ENCODE measurements around the gene SPR.

SPR gene

DNA sequence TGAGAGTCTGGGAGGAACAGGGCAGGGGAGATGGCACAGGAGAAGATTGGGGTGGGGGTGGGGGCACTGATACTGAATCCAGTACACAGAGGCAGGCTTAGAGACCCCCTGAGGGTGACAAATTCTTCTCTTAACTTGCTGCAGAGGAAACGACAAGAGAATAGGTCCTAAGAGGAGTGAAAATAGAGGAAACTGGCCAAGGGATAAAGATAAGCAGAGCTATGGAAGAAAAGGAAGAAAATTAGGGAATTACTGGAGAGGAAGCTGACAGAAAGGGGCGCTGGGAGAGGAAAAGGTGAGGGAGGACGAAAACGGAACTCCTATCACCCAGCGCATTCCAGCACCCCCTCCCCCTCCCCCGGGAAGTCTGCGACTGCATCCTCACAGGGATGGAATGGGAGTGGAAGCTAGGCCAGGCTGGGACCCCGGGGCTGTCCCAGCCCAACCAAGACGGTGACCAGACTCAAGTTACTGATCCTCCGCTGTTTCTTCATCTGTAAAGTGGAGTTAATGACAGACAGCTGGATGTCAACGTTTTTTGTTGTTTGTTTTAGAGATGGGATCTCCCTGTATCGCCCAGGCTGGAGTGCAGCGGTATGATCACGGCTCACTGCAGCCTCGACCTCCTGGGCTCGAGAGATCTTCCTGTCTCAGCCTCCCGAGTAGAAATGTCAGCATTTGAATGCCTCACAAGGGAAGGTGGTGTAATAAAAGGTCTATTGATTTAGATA lies 27.5 kb downstream of the SPR start:
- DNase-seq (ENCODE audit: extremely low read depth, insufficient read length), result no peak
- H3K4me3 ChIP-seq (replicated peaks; ENCODE audit: low read depth, low read length), result peak overlapping the region; percentile 56
- no peaks in the 10 kb centered on the region for H3K36me3 ChIP-seq (ENCODE audit: control insufficient read depth, insufficient read depth, low read length)
- H3K27me3 ChIP-seq (replicated peaks; ENCODE audit: control insufficient read depth, insufficient read depth, low read length), result no peaks in the 10 kb centered on the region; the same call in none of the 2 replicates
- TF ChIP-seq, protein P1, sequence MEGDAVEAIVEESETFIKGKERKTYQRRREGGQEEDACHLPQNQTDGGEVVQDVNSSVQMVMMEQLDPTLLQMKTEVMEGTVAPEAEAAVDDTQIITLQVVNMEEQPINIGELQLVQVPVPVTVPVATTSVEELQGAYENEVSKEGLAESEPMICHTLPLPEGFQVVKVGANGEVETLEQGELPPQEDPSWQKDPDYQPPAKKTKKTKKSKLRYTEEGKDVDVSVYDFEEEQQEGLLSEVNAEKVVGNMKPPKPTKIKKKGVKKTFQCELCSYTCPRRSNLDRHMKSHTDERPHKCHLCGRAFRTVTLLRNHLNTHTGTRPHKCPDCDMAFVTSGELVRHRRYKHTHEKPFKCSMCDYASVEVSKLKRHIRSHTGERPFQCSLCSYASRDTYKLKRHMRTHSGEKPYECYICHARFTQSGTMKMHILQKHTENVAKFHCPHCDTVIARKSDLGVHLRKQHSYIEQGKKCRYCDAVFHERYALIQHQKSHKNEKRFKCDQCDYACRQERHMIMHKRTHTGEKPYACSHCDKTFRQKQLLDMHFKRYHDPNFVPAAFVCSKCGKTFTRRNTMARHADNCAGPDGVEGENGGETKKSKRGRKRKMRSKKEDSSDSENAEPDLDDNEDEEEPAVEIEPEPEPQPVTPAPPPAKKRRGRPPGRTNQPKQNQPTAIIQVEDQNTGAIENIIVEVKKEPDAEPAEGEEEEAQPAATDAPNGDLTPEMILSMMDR (IDR thresholded peaks at IDR 0.05; ENCODE audit: insufficient read depth, low read length, poor library complexity, severe bottlenecking), result no peak

DNA sequence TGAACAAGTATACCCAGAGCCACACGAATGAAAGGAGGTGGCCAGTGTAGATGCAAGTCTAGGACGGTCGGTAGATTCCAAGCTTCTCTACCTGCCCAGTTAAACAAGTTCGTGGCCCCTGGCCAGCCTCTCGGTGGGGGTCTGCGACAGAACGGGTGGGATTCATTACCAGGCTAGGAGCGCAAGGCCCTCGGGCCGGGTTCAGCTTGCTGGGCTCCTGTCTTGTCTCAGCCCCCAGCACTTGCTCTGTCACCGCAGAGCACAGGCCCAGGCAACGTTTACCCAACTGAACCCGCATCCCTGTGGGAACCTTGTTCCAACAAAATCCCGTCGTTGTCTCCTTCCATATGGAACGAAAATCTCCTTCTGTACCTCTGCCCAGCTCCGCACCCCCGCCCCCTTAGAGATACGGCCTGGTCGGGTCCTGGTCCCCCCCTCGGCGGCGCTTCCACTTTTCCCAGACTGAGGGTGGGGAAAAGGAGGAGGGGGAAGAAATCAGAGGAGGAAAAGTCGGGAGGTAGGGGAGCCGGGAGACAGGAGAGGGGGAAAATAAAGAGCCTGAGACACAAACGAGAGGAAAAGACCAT lies 28.2 kb downstream of the SPR start:
- peak overlapping the region; percentile 56 for H3K4me3 ChIP-seq (replicated peaks; ENCODE audit: low read depth, low read length)
- TF ChIP-seq, protein P1 (IDR thresholded peaks at IDR 0.05; ENCODE audit: insufficient read depth, low read length, poor library complexity, severe bottlenecking), result no peak
- H3K27me3 ChIP-seq (replicated peaks; ENCODE audit: control insufficient read depth, insufficient read depth, low read length), result no peaks in the 10 kb centered on the region; the same call in none of the 2 replicates
- no peaks in the 10 kb centered on the region for H3K36me3 ChIP-seq (ENCODE audit: control insufficient read depth, insufficient read depth, low read length)
- no peak for DNase-seq (ENCODE audit: extremely low read depth, insufficient read length)

DNA sequence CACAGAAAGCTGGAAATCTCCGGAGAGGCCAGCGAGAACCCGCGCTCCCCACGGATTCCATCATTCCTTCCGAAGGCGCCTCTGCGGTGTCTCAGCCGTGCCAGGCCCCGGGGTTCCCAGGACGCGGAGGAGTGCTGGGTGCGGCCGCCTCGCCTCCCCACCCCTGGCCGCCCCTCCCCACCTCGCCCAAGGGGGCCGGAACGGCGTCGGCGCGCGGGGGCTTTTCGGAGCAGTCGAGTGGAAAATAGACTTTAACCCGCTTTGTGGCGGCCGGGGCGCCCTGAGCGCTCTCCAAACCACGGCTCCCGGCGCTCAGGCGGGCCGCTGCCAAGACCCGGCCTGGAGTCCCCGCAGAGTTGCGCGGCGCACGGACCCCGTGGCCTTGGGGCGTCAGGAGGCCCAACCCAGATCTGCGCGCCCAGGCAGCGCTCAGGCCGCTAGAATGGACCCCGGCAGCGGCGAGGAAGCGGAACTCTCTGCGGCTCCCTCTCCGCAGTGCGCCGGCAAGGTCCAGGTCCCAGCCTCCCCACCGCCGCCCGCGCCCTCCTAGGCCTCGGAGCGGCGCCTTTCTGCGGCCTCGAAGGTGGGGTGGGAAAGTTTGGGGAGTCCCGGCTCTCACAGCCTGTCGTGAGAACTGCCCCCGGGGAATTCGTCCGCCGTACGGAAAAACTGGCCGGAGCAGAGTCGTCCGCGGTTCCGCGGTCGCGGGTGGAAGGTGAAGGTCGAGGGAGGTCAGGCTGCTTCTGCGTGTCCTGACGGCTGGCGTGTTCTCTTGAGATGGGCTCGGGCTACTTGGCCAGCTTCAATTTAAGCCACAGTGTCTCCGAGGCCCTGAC lies 28.9 kb downstream of the SPR start:
- H3K4me3 ChIP-seq (replicated peaks; ENCODE audit: low read depth, low read length), result peak overlapping the region; percentile 56
- no peaks in the 10 kb centered on the region; the same call in none of the 2 replicates for H3K27me3 ChIP-seq (replicated peaks; ENCODE audit: control insufficient read depth, insufficient read depth, low read length)
- TF ChIP-seq, protein P1 (IDR thresholded peaks at IDR 0.05; ENCODE audit: insufficient read depth, low read length, poor library complexity, severe bottlenecking), result no peak
- H3K36me3 ChIP-seq (ENCODE audit: control insufficient read depth, insufficient read depth, low read length), result no peaks in the 10 kb centered on the region
- DNase-seq (ENCODE audit: extremely low read depth, insufficient read length), result peak; percentile 83

DNA sequence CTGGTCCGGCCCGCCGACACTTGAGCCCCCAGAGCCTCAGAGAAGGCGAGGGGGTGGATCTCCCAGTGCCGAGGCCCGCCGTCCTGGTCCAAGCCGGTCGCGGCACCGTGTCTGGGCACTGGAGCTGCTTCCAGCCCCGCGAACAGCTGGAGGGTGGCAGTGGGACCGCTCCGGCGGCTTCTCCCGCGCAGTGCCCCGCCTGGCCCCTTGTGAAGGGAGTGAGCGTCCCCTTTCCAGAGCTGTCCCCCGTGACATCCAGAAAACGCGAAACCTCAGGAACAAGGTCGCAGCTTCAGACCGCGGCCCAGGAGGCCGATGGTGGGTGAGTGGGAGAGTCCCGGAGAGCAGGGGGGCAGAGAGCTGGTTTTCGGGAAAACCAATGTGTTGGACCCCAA lies 29.5 kb downstream of the SPR start:
- Histone ChIP-seq H3K4me3 (replicated peaks; ENCODE audit: low read depth, low read length) (peak overlapping the region; percentile 56), H3K27me3 (replicated peaks; ENCODE audit: control insufficient read depth, insufficient read depth, low read length) (no peaks in the 10 kb centered on the region; the same call in none of the 2 replicates), H3K36me3 (ENCODE audit: control insufficient read depth, insufficient read depth, low read length) (no peaks in the 10 kb centered on the region)
- DNase-seq (ENCODE audit: extremely low read depth, insufficient read length), result no peak
- TF ChIP-seq, protein P1 (IDR thresholded peaks at IDR 0.05; ENCODE audit: insufficient read depth, low read length, poor library complexity, severe bottlenecking), result no peak

DNA sequence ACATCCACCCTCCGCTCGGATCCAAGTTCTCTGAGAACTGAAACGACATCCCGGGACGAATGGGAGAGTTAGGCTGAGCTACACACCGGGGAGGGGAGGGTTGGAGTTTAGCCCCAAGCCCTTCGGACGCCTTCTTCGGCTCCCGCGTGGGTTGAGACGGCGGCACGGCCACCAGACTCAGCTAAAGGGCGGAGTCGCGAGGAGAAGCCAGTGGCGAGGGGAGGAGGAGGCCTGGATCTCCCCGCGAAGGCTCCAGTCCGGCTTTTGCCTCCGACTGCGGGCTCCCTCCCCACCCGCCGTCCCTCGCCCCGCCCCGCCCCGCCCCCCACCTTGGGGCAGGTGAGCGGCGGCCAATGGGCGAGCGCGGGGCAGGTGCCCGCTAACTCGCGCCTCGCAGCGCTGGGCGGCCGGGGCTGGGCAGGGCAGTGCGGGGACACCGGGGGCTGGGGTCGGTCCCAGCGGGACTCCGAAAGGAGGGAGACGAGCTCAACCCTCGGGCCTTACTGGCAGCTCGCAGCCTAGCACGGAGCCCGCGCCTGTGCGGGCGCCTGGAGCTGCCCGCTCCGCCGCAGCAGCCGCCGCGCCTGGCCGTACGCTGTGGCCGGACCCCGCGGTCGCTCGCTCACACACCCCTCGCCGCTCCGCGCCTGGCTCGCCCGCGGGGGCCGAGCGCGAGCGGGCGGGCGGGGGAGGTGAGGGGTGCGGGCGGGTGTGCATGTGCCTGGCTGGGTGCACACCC lies 30.1 kb downstream of the SPR start, which contains the start of gene EMX1:
Gene EMX1, plus strand, starts transcription at position 382 of the 739 bp plus-strand sequence. Its CDS starts 334 bp downstream, at position 716.
- H3K27me3 ChIP-seq (replicated peaks; ENCODE audit: control insufficient read depth, insufficient read depth, low read length), result no peaks in the 10 kb centered on the region; the same call in 1 of the 2 replicates
- TF ChIP-seq, protein P1 (IDR thresholded peaks at IDR 0.05; ENCODE audit: insufficient read depth, low read length, poor library complexity, severe bottlenecking), result no peak
- no peaks in the 10 kb centered on the region for H3K36me3 ChIP-seq (ENCODE audit: control insufficient read depth, insufficient read depth, low read length)
- H3K4me3 ChIP-seq (replicated peaks; ENCODE audit: low read depth, low read length), result peak within 1 kb of the TSS; percentile 62
- DNase-seq (ENCODE audit: extremely low read depth, insufficient read length), result peak; percentile 73

All from GM06990 (cell line).